ENCODE data around the gene PFKFB4. TPM values are rescaled to one million over a fixed set of nuclear protein-coding genes. Genes with fewer than 3 reads are reported as not detected.

Gene PFKFB4
- total and polyA plus RNA-seq, 7 donors = 0.25 to 4.1 (median 1.1) TPM

DNA sequence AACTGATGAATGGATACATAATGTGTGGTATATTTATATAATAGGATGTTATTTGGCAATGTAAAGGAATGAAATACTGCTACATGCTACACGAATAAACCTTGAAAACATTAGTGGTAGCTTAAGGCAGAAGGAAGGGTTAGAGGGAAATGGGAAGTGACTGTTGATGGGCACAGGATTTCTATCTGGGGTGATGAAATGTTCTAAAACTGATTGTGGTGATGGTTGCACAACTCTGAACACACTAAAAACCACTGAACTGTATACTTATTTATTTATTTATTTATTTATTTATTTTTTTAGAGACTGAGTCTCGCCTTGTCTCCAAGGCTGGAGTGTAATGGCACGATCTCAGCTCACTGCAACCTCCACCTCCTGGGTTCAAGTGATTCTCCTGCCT, 27.8 kb downstream of the PFKFB4 start:
- ATAC-seq (no peak), DNase-seq (no peak)
- peaks cover 0 to 14% of the 10 kb centered on the region in 2 donors for H3K36me3 ChIP-seq (ENCODE audit: insufficient read depth in 1 of 2, low read depth in 1 of 2)
- no peaks in the 10 kb centered on the region for H3K4me1 ChIP-seq
- TF ChIP-seq, protein P1, sequence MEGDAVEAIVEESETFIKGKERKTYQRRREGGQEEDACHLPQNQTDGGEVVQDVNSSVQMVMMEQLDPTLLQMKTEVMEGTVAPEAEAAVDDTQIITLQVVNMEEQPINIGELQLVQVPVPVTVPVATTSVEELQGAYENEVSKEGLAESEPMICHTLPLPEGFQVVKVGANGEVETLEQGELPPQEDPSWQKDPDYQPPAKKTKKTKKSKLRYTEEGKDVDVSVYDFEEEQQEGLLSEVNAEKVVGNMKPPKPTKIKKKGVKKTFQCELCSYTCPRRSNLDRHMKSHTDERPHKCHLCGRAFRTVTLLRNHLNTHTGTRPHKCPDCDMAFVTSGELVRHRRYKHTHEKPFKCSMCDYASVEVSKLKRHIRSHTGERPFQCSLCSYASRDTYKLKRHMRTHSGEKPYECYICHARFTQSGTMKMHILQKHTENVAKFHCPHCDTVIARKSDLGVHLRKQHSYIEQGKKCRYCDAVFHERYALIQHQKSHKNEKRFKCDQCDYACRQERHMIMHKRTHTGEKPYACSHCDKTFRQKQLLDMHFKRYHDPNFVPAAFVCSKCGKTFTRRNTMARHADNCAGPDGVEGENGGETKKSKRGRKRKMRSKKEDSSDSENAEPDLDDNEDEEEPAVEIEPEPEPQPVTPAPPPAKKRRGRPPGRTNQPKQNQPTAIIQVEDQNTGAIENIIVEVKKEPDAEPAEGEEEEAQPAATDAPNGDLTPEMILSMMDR (IDR thresholded peaks at IDR 0.05) = no peak
- no peak overlapping the region for H3K27ac ChIP-seq
- H3K4me3 ChIP-seq = no peak overlapping the region
- intact Hi-C loops (cut with DNase I) = no loop called here
- 88 to 95% (median 93%) methylated on average over 3 of the region's 3 CpGs for WGBS, 3 donors
- no peaks in the 10 kb centered on the region for H3K27me3 ChIP-seq (ENCODE audit: insufficient read depth in 3 of 3, low read length in 2 of 3)
- H3K9me3 ChIP-seq = no peaks in the 10 kb centered on the region

DNA sequence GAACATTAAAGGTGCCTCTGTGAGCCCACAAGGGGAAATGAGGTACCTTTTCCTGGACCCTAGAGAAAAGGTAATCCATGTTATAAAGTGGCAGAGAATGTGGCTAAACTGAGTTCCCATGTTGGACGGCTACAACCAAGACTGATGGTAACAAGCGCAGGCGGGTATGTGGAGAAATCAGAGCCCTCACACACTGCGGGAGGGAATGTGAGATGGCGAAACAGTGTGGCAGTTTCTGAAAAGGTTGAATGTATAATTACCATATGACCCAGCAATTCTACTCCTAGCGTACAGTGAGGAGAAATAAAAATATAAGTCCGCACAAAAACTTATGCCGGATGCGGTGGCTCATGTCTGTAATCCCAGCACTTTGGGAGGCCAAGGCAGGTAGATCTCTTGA, 28.6 kb downstream of the PFKFB4 start:
- Histone ChIP-seq H3K36me3 (ENCODE audit: insufficient read depth in 1 of 2, low read depth in 1 of 2) (peaks cover 0 to 7% of the 10 kb centered on the region in 2 donors), H3K27ac (no peak overlapping the region), H3K27me3 (ENCODE audit: insufficient read depth in 3 of 3, low read length in 2 of 3) (no peaks in the 10 kb centered on the region), H3K9me3 (no peaks in the 10 kb centered on the region), H3K4me3 (no peak overlapping the region), H3K4me1 (no peaks in the 10 kb centered on the region)
- WGBS, 3 donors = 92 to 96% (median 93%) methylated on average over 9 of the region's 9 CpGs
- DNase-seq (no peak), ATAC-seq (no peak)
- intact Hi-C loops (cut with DNase I) = no loop called here
- TF ChIP-seq, protein P1 (IDR thresholded peaks at IDR 0.05) = no peak

DNA sequence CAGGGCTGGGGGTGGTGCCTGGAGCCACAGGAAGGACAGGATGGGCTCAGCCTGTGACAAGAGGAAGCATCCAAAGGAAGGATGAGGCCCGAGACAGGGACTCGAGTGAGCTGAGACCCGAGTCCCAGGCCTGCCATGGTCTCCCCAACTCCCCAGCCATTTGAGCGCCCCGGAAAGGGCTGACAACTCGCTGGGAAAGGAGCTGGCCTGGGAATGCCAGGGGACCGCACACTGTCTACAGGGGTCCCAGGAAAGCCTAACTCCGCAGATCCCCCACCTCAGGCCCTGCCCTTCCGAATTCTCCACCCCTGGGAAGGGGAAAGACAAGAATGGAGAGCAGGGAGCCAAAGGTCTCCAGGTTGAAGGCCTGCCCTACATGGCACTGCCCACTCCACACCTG, 31.6 kb downstream of the PFKFB4 start:
- ATAC-seq (no peak), DNase-seq (no peak)
- Histone ChIP-seq H3K36me3 (ENCODE audit: insufficient read depth in 1 of 2, low read depth in 1 of 2) (no peaks in the 10 kb centered on the region), H3K27me3 (ENCODE audit: insufficient read depth in 3 of 3, low read length in 2 of 3) (no peaks in the 10 kb centered on the region), H3K4me1 (no peaks in the 10 kb centered on the region), H3K9me3 (no peaks in the 10 kb centered on the region), H3K27ac (no peak overlapping the region), H3K4me3 (no peak overlapping the region)
- TF ChIP-seq, protein P1 (IDR thresholded peaks at IDR 0.05) = no peak
- intact Hi-C loops (cut with DNase I) = no loop called here
- WGBS, 3 donors = 81 to 89% (median 88%) methylated on average over 9 of the region's 9 CpGs

DNA sequence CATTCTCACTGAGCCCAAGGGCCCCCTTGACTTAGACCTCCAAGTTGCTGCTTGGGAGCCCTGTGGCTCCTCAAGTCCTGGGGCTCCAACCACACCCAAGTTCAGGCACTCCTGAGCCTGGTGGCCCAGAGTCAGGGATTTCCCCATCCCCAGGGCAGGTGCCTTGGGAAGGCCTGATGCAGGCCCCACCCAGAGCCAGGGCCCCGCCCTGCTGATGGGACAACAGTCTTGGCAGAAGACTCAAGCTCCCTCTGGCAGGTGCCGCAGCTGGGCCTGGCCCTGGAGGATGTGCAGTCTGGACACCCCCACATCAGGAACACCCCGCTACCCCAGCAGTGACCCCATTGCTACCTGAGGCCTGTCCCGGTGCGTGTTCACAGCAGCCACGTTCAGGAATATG, 35.0 kb downstream of the PFKFB4 start:
- intact Hi-C loops (cut with DNase I) = no loop called here
- WGBS, 3 donors = 87 to 94% (median 93%) methylated on average over 6 of the region's 6 CpGs
- no peaks in the 10 kb centered on the region for H3K9me3 ChIP-seq
- H3K27me3 ChIP-seq (ENCODE audit: insufficient read depth in 3 of 3, low read length in 2 of 3) = no peaks in the 10 kb centered on the region
- ATAC-seq (no peak), DNase-seq (no peak)
- H3K4me3 ChIP-seq = no peak overlapping the region
- H3K4me1 ChIP-seq = no peaks in the 10 kb centered on the region
- no peaks in the 10 kb centered on the region for H3K36me3 ChIP-seq (ENCODE audit: insufficient read depth in 1 of 2, low read depth in 1 of 2)
- TF ChIP-seq, protein P1 (IDR thresholded peaks at IDR 0.05) = no peak
- H3K27ac ChIP-seq = no peak overlapping the region

DNA sequence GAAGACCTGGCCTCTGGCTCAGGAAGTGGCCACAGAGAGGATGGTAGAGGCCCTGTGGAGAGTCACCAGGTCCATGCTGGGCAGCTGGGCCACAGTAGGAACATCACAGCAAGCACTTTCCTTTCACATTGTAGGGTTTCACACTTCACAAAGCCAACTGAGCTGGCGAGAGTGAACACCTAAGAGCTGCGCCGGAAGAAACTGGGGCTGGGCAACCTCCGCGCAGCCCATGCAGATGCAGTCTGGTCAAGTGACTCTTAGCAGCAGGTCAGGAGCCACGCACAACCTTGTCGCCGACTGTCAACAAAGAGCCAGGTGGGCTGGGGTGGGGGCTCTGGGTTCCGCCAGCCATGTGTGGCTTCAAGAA, 37.3 kb downstream of the PFKFB4 start:
- H3K4me3 ChIP-seq = no peak overlapping the region
- no peak for ATAC-seq
- H3K36me3 ChIP-seq (ENCODE audit: insufficient read depth in 1 of 2, low read depth in 1 of 2) = no peaks in the 10 kb centered on the region
- H3K27me3 ChIP-seq (ENCODE audit: insufficient read depth in 3 of 3, low read length in 2 of 3) = no peaks in the 10 kb centered on the region
- H3K9me3 ChIP-seq = no peaks in the 10 kb centered on the region
- no peaks in the 10 kb centered on the region for H3K4me1 ChIP-seq
- TF ChIP-seq, protein P1 (IDR thresholded peaks at IDR 0.05) = no peak
- no peak overlapping the region for H3K27ac ChIP-seq
- 96 to 98% (median 96%) methylated on average over 7 to 9 of the region's 9 CpGs for WGBS, 3 donors
- no peak for DNase-seq
- intact Hi-C loops (cut with DNase I) = no loop called here

Data from psoas muscle (tissue), 8 donors.